ENCODE results near the gene MYO5B. TPM values are rescaled to one million over a fixed set of nuclear protein-coding genes. Genes with fewer than 3 reads are reported as not detected.

MYO5B gene
- total and polyA plus RNA-seq, 2 of the 4 experiments (the other 2 are of a cell fraction), result 0.24 to 0.54 TPM

GRCh38 chr18:50061876-50062517 lies 132.9 kb downstream of the MYO5B start:
- H2BK5ac ChIP-seq (ENCODE audit: low read depth, low read length, poor library complexity, severe bottlenecking), result no peak overlapping the region
- dilution Hi-C loops (cut with HindIII; ENCODE audit: low sequenced_read_pairs, unreplicated experiment), result no loop called here
- H3K18ac ChIP-seq (ENCODE audit: low read depth, low read length), result no peak overlapping the region
- H3K27ac ChIP-seq (ENCODE audit: insufficient read depth, low read length), result no peak overlapping the region
- ChIA-PET CTCF (no interaction called here), POLR2A (ENCODE audit: unreplicated experiment) (no interaction called here)
- H3K9me1 ChIP-seq (ENCODE audit: insufficient read depth, low read length), result no peaks in the 10 kb centered on the region
- no CpG with 5 or more reads among the region's 4 CpGs for WGBS, 2 experiments (ENCODE audit: extremely low coverage in 2 of 2, insufficient read length in 1 of 2)
- no peak overlapping the region for H2AFZ ChIP-seq (replicated peaks; ENCODE audit: low read length, poor library complexity)
- no peaks in the 10 kb centered on the region for H4K20me1 ChIP-seq (ENCODE audit: insufficient read depth, low read length)
- no peak overlapping the region for H4K5ac ChIP-seq (ENCODE audit: low read depth, low read length)
- H3K4me2 ChIP-seq (ENCODE audit: low read depth, low read length), result no peak overlapping the region
- H2AK5ac ChIP-seq (ENCODE audit: low read depth, low read length), result no peak overlapping the region
- H3K56ac ChIP-seq (ENCODE audit: extremely low read depth, insufficient read depth, low read length), result no peak overlapping the region
- no peak overlapping the region for H3K9ac ChIP-seq (ENCODE audit: low read depth, low read length)
- no peak overlapping the region for H3K14ac ChIP-seq (replicated peaks; ENCODE audit: low read depth, low read length)
- BruUV-seq (replicated peaks), result no TSS peak
- intact Hi-C loops (cut with micrococcal nuclease), result no loop called here
- H2BK120ac ChIP-seq (ENCODE audit: low read depth, low read length), result no peak overlapping the region
- in situ Hi-C loops (cut with MboI; ENCODE audit: low sequenced_read_pairs), result no loop called here
- no peak overlapping the region for H3K4me3 ChIP-seq (ENCODE audit: insufficient read depth, low read depth, low read length)
- no peaks in the 10 kb centered on the region for H3K9me3 ChIP-seq (ENCODE audit: control insufficient read depth, insufficient read depth, low read length)
- no peak overlapping the region for H4K8ac ChIP-seq (ENCODE audit: low read depth in 2 of 2, low read length in 2 of 2)
- DNase-seq (no peak), ATAC-seq (ENCODE audit: low read depth) (no peak)
- H3K4me1 ChIP-seq (ENCODE audit: control insufficient read depth, insufficient read depth, low read length), result no peaks in the 10 kb centered on the region
- no peak overlapping the region for H2AK9ac ChIP-seq (replicated peaks; ENCODE audit: low read depth, low read length, poor library complexity)
- H3K27me3 ChIP-seq (ENCODE audit: control insufficient read depth, insufficient read depth, low read length), result no peaks in the 10 kb centered on the region
- no peak overlapping the region for H2BK15ac ChIP-seq (ENCODE audit: low read depth, low read length)
- no peak overlapping the region for H3K4ac ChIP-seq (ENCODE audit: low read depth, low read length)
- H3K36me3 ChIP-seq (ENCODE audit: control insufficient read depth, insufficient read depth, low read length), result no peaks in the 10 kb centered on the region
- no peaks in the 10 kb centered on the region for H3K79me1 ChIP-seq (ENCODE audit: low read depth in 1 of 2, low read length in 2 of 2)
- H2BK20ac ChIP-seq (ENCODE audit: low read depth, low read length), result no peak overlapping the region
- no peak overlapping the region for H3K23ac ChIP-seq (ENCODE audit: low read depth, low read length)
- H4K91ac ChIP-seq (ENCODE audit: insufficient read depth, low read depth, low read length), result no peak overlapping the region
- TF ChIP-seq CTCF (conservative IDR thresholded peaks at IDR 0.05; ENCODE audit: low read depth, low read length) (no peak), SMC3 (IDR thresholded peaks at IDR 0.05; ENCODE audit: low read depth, low read length) (no peak), ELK1 (IDR thresholded peaks at IDR 0.05; ENCODE audit: borderline replicate concordance, low read depth, low read length) (no peak), POLR2A (IDR thresholded peaks at IDR 0.05; ENCODE audit: low read depth, low read length) (no peak), MXI1 (IDR thresholded peaks at IDR 0.05; ENCODE audit: borderline replicate concordance, low read depth, low read length) (no peak), RCOR1 (IDR thresholded peaks at IDR 0.05; ENCODE audit: insufficient replicate concordance, low read length) (no peak), RAD21 (IDR thresholded peaks at IDR 0.05; ENCODE audit: low read length) (no peak), BHLHE40 (IDR thresholded peaks at IDR 0.05; ENCODE audit: low read depth, low read length) (no peak), MAZ (IDR thresholded peaks at IDR 0.05; ENCODE audit: borderline replicate concordance, low read depth, low read length) (no peak)

Data from IMR-90 (cell line).